ENCODE results near the gene PCSK5.
"Not testable (repeated sequence)": the region's sequence is repeated elsewhere in the genome, so short reads cannot be mapped to it uniquely, and the experiment has no call there.

Gene PCSK5

DNA sequence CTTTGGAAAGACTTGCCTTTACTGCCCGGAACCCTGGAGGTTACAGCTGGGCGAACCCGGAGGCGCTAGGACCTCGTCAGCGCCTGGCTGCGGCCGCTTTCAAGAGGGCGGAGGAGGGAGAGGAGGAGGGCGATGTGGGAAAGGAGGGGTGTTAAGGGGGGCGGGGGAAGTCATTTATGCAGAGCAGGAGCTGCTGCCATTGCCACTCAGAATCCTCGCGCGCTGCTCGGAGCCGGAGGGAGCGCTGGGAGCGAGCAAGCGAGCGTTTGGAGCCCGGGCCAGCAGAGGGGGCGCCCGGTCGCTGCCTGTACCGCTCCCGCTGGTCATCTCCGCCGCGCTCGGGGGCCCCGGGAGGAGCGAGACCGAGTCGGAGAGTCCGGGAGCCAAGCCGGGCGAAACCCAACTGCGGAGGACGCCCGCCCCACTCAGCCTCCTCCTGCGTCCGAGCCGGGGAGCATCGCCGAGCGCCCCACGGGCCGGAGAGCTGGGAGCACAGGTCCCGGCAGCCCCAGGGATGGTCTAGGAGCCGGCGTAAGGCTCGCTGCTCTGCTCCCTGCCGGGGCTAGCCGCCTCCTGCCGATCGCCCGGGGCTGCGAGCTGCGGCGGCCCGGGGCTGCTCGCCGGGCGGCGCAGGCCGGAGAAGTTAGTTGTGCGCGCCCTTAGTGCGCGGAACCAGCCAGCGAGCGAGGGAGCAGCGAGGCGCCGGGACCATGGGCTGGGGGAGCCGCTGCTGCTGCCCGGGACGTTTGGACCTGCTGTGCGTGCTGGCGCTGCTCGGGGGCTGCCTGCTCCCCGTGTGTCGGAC lies at the start of gene PCSK5:
TSS of gene PCSK5 (plus strand) at position 202 of the 805 bp plus-strand sequence. CDS start at position 711, 509 bp downstream.
- peak; percentile 94 for DNase-seq (ENCODE audit: low read depth)

- peak; percentile 3 for DNase-seq (ENCODE audit: low read depth)
Observed at GRCh38 chr9:75844321-75844720, 46.2 kb upstream of the PCSK5 start.

GRCh38 chr9:75845806-75846205 lies 44.7 kb upstream of the PCSK5 start:
- no peak for DNase-seq (ENCODE audit: low read depth)

DNA sequence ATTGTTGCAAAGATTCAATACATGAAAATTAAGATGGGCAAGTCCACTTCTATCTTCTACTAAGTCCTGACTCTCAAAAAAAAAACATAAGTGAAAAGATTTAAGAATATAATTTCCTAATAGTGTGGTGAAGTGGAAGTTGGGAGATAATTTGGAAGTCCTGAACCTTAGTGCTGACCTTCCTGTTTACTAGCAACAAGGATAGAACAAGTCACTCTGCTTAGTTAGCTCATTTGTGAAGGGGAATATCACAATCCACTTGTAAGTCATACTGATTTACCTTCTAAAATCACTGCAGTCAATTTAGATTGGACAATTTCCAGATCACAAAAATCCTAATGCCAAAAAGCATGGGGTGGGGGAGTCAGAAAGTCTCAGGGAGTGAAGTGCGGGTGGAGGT lies 43.4 kb upstream of the PCSK5 start:
- no peak for DNase-seq (ENCODE audit: low read depth)

GRCh38 chr9:75850459-75851200 lies 39.8 kb upstream of the PCSK5 start:
- DNase-seq (ENCODE audit: low read depth): no peak

DNA sequence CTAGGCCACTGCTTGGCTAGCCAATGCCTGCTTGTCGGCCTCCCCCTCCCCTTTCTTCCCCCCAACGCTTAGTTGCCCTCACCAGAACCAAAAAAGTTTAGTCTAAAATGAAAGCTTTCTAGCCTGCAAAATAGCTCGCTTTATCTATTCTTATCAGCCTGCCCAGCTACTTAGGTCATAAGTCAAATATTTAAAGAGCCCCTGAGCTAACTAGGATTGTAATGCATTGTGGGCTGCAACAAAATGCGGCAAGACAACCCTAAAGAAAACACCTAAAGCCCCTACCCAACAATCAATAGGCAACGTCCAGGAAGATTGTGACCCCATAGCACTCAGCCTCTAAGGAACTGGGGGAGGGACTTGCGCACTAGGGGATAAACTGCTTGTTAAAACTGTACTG lies 38.6 kb upstream of the PCSK5 start:
- no peak for DNase-seq (ENCODE audit: low read depth)

GRCh38 chr9:75852746-75853145 lies 37.7 kb upstream of the PCSK5 start:
- peak; percentile 25 for DNase-seq (ENCODE audit: low read depth)

DNA sequence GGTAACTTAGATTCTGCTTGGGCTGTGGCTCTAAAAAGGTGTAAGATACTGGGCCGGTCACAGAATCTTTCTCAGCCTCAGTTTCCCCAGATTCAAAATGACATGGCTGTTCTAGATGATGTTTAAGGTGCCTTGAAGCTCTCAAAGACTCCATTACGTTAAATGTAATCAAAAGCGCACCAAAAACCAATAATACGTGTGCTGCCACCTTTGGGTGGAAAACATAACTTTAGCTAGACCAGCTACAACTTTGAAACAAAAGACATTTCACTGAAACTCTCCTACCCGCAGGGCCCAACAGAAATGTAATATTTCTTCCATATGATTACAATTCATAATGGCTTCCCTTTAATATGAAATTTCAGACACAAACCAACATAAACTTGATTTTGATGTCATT lies 35.0 kb upstream of the PCSK5 start:
- peak; percentile 12 for DNase-seq (ENCODE audit: low read depth)

GRCh38 chr9:75858497-75859092 lies 31.9 kb upstream of the PCSK5 start:
- DNase-seq (ENCODE audit: low read depth): no peak

DNA sequence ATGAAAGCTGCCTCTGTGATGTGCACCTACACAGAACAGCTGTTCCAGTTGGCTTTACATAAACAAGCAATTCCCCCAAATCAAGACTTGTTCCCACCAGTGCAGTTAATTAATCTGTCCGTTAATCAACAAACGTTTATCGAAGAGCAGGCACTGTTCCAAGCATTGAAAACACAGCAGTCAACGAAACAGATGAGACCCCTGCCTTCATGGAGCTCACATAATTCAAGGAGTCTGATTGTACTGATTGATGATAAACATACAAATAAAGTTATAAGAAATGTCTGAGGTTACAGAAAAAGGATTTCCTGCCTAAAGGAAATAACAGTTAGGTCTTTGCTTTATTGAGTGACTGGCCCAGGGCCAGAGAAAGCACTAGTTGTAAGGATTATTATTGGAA lies 26.2 kb upstream of the PCSK5 start:
- DNase-seq (ENCODE audit: low read depth): no peak

GRCh38 chr9:75866273-75866871 lies 24.1 kb upstream of the PCSK5 start:
- DNase-seq (ENCODE audit: low read depth): peak; percentile 41

- DNase-seq (ENCODE audit: low read depth): not testable (repeated sequence)
Observed at GRCh38 chr9:75868526-75868925, 21.9 kb upstream of the PCSK5 start.

GRCh38 chr9:75869236-75869635 lies 21.2 kb upstream of the PCSK5 start:
- peak; percentile 70 for DNase-seq (ENCODE audit: low read depth)

DNA sequence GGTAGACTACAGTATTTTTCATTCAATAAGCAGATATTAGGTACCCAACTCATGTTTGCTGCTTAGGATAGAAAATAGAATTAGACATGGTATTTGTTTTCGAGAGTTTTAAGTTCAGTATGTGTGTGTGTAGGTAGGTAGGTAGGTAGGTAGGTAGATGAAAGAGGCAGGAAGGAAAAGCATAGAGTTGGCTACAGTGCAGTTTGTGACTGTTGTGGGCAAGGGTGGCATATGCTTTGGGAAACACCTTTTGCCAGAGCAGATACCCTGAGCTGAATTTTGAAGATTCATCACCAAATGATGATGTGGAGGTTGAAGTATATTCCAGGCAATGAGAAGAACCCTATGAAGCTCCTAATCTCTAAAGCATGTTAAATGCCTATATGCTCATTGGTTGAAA lies 20.0 kb upstream of the PCSK5 start:
- DNase-seq (ENCODE audit: low read depth): no peak

DNA sequence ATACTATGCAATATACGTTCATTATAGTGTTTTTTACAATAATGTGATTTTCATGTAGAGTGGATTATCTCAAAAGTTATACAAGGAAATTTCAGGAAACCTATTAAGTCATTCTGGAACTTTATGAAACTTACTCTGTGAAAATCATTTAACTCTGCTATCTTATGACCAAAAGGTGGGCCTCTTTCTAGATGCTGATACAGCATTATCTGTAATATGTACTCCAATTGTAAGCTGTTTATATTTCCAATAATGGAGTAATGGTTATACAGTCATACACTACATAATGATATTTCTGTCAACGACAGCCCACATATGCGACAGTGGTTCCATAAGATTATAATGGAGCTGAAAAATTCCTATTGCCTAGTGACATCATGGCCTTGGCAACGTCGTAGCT lies 18.8 kb upstream of the PCSK5 start:
- no peak for DNase-seq (ENCODE audit: low read depth)

- DNase-seq (ENCODE audit: low read depth): no peak
Observed at GRCh38 chr9:75873712-75874111, 16.8 kb upstream of the PCSK5 start.

DNA sequence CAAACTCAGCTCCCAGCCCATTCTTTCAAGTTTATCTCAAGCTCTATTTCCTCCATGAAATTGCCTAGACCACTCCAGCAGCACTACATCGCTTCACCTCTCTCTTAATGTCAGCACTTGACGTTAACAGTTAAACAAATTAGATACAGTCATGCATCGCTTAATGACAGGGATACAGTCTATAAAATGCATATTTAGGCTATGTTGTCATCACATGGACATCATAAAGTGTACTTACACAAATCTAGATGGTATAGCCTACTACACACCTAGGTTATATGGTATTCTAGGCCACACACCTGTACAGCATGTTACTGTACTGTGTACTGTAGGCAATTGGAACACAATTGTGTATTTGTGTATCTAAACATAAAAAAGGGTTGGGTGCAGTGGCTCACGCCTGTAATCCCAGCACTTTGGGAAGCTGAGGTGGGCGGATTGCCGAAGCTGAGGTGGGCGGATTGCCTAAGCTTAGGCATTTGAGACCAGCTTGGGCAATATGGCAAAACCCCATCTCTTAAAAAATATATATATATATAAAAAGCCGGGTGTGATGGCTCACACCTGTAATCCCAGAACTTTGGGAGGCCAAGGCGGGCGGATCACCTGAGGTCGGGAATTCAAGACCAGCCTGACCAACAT lies 13.4 kb upstream of the PCSK5 start:
- DNase-seq (ENCODE audit: low read depth): no peak

- DNase-seq (ENCODE audit: low read depth): no peak
Observed at GRCh38 chr9:75878488-75878860, 12.0 kb upstream of the PCSK5 start.

DNA sequence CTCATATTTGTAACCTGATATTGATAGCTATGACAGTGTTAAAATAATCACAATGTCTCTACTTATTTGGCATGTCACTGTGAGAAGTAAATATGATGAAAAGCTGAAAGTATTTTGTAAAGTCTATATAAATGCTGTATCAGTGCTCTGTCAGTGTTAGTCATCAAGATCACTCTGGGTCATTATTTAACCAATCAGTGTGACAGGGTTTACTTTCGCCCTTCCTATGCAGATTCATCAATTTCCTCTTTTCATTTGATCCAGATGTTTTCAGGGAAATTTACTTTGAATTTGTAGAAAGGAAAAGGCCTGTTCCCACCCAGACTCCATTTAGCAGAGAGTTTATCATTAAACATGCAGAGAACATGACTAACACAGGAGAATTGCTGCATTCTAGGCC lies 9.9 kb upstream of the PCSK5 start:
- DNase-seq (ENCODE audit: low read depth): no peak

DNA sequence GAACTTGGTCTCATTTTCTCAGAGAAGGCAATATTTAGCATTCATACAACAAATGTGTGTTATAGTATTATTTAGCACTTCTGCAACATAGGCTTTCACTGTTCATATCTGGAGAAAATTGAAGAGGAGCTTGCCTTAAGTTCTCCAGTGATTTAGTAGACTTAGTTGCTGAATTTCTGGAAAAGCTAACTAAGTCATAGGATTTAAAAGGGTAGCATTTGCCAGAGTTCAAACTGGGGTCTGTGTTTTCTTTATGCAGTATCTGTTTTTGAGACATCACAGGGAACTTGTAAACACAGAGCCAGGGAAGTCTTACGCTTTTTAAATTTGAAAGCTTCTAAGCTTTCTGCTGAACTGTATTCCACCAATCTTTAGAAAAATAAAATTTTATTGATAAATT lies 8.7 kb upstream of the PCSK5 start:
- no peak for DNase-seq (ENCODE audit: low read depth)

- DNase-seq (ENCODE audit: low read depth): no peak
Observed at GRCh38 chr9:75885652-75886051, 4.8 kb upstream of the PCSK5 start.

DNA sequence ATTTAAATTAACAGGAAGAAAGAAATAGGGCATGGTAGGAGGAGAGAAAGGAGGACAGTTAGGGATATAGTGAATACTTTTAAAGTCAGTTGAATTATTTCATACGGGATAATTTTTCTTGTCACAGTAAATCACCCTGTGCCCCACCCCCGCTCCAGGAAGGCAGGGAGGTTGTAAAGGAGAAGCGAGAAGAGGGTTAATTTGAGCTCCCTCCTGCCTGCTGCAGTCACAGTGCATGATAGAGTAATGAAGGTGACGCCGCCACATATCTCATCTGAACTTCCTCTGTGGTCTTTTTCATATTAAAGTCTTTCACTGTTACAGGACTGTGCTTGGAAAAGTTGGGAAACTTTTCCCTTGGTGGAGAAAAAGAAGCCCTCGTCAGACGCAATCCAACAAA lies 896 bp upstream of the PCSK5 start:
- no peak for DNase-seq (ENCODE audit: low read depth)

Data from amniotic epithelial cell (primary cell).